Hematopoietic multipotent progenitor cell treated with erythropoietin and hydrocortisone succinate and interleukin-3 and kit ligand, for 15 days (in vitro differentiated cells): ENCODE data around the gene GRK5.
"Not testable (repeated sequence)": the region's sequence is repeated elsewhere in the genome, so short reads cannot be mapped to it uniquely, and the experiment has no call there.

Experiments
- DNase-seq: peaks from one replicate; pipeline ENCODE4 v3.0.0-alpha.2; 2015; ENCODE audit warnings: low spot score

The GRK5 gene

GRCh38 chr10:119459681-119460340 is 252.4 kb downstream of the GRK5 start:
- DNase-seq = no peak

GRCh38 chr10:119460369-119461195 is 253.2 kb downstream of the GRK5 start:
- DNase-seq = no peak

- DNase-seq = no peak
Measured at GRCh38 chr10:119461380-119461779, 254.0 kb downstream of the GRK5 start.

GRCh38 chr10:119461923-119462322 is 254.6 kb downstream of the GRK5 start:
- DNase-seq = no peak

- no peak for DNase-seq
Measured at GRCh38 chr10:119462773-119463172, 255.4 kb downstream of the GRK5 start.

GRCh38 chr10:119463195-119463594 is 255.8 kb downstream of the GRK5 start:
- not testable (repeated sequence) for DNase-seq

GRCh38 chr10:119465085-119465484 is 257.7 kb downstream of the GRK5 start:
- no peak for DNase-seq

- no peak for DNase-seq
Measured at GRCh38 chr10:119466076-119466475, 258.7 kb downstream of the GRK5 start.

- DNase-seq = no peak
Measured at GRCh38 chr10:119466655-119467054, 259.3 kb downstream of the GRK5 start.

- DNase-seq = no peak
Measured at GRCh38 chr10:119468542-119469324, 261.4 kb downstream of the GRK5 start.

- DNase-seq = no peak
Measured at GRCh38 chr10:119469325-119469707, 261.9 kb downstream of the GRK5 start.

- DNase-seq = no peak
Measured at GRCh38 chr10:119469846-119470245, 262.5 kb downstream of the GRK5 start.

GRCh38 chr10:119470920-119471702 is 263.7 kb downstream of the GRK5 start:
- no peak for DNase-seq

- no peak for DNase-seq
Measured at GRCh38 chr10:119473771-119474170, 266.4 kb downstream of the GRK5 start.

- no peak for DNase-seq
Measured at GRCh38 chr10:119474606-119475005, 267.2 kb downstream of the GRK5 start.

- no peak for DNase-seq
Measured at GRCh38 chr10:119477444-119477843, 270.1 kb downstream of the GRK5 start.

- no peak for DNase-seq
Measured at GRCh38 chr10:119478111-119478802, 270.9 kb downstream of the GRK5 start.

- DNase-seq = no peak
Measured at GRCh38 chr10:119478811-119479341, 271.5 kb downstream of the GRK5 start.

- no peak for DNase-seq
Measured at GRCh38 chr10:119479532-119479931, 272.2 kb downstream of the GRK5 start.

- no peak for DNase-seq
Measured at GRCh38 chr10:119480667-119481066, 273.3 kb downstream of the GRK5 start.
